Stimulated activated CD4-positive, alpha-beta T cell treated with anti-CD3 and anti-CD28 coated beads, Interleukin-1b, Interleukin-23, amount 100 ng/mL, for 24 hours (primary cell): ENCODE data around the gene PTPRE.

Experiments used
- DNase-seq, 4 experiments: peaks; one replicate each; pipeline ENCODE4 v3.0.0-alpha.2; 2020; ENCODE audit warnings: low read depth in 4 of 4, low spot score in 1 of 4

Gene PTPRE

GRCh38 chr10:128111696-128112095, 204.8 kb downstream of the PTPRE start:
- no peak for DNase-seq

- no peak for DNase-seq
These were observed 206.1 kb downstream of the PTPRE start for GRCh38 chr10:128113026-128113425.

GRCh38 chr10:128114901-128115300, 208.0 kb downstream of the PTPRE start:
- DNase-seq: no peak

GRCh38 chr10:128115356-128115755, 208.5 kb downstream of the PTPRE start:
- no peak for DNase-seq

DNA sequence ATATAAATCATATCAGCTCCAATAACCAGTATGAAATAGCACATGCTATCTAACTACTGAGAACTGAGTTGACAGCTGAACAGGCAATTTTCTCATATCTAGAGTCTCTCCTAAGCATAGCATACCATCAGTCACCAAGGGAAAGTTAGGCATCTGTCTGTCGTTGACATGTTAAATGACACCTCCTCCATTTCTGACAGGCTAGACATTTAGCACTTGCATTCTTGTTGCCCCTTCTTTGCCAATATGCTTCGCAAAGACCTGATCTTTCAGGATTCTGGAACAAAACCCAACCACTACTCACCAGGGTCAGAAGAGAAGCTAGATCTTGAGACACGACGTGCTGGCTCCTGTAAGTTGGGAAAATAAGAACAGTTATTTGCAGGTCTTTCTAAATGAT, 209.3 kb downstream of the PTPRE start:
- DNase-seq: no peak

- DNase-seq: no peak
These were observed 210.1 kb downstream of the PTPRE start for GRCh38 chr10:128116851-128117615.

GRCh38 chr10:128121750-128122412, 215.0 kb downstream of the PTPRE start:
- no peak for DNase-seq

GRCh38 chr10:128122931-128123330, 216.0 kb downstream of the PTPRE start:
- DNase-seq: no peak

- no peak for DNase-seq
These were observed 216.9 kb downstream of the PTPRE start for GRCh38 chr10:128123846-128124245.

GRCh38 chr10:128124813-128125403, 218.0 kb downstream of the PTPRE start:
- no peak for DNase-seq

GRCh38 chr10:128125416-128125943, 218.6 kb downstream of the PTPRE start:
- no peak for DNase-seq

- DNase-seq: peak; percentile 84 to 91 (median 88)
These were observed 219.3 kb downstream of the PTPRE start, which contains the start of gene MKI67 for GRCh38 chr10:128125944-128126764. Gene MKI67 (minus strand): TSS chr10:128126423. CDS start chr10:128125667, 756 bp downstream.

DNA sequence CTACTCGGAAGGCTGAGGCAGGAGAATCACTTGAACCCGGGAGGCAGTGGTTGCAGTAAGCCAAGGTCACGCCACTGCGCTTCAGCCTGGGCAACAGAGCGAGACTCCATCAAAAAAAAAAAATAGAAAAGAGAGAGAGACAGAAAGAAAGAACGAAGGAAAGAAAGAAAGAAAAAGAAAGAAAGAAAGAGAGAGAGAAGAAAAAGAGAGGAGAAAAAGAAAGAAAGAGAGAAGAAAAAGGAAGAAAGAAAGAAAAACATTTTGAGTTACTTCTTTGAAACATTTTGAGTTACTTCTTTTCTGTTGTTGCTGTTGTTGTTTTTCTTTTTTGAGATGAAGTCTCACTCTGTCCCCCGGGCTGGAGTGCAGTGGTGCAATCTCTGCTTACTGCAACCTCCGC, 221.7 kb downstream of the PTPRE start:
- DNase-seq: no peak

GRCh38 chr10:128130051-128130450, 223.1 kb downstream of the PTPRE start:
- no peak for DNase-seq
